Astrocyte (in vitro differentiated cells and primary cell): ENCODE data around the gene EOGT.

Source experiments
- EZH2 ChIP-seq: IDR thresholded peaks from 2 replicates; pipeline ENCODE4 v1.6.1; 2012; ENCODE audit warnings: mild to moderate bottlenecking, low read length, inconsistent platforms; ENCODE audit not compliant: insufficient read depth
- TF ChIP-seq, protein P1 (sequence below): IDR thresholded peaks from 2 replicates; pipeline ENCODE4 v1.5.1; 2011; ENCODE audit warnings: low read depth, mild to moderate bottlenecking, inconsistent platforms, low read length, moderate library complexity; ENCODE audit not compliant: insufficient read depth

DNA sequence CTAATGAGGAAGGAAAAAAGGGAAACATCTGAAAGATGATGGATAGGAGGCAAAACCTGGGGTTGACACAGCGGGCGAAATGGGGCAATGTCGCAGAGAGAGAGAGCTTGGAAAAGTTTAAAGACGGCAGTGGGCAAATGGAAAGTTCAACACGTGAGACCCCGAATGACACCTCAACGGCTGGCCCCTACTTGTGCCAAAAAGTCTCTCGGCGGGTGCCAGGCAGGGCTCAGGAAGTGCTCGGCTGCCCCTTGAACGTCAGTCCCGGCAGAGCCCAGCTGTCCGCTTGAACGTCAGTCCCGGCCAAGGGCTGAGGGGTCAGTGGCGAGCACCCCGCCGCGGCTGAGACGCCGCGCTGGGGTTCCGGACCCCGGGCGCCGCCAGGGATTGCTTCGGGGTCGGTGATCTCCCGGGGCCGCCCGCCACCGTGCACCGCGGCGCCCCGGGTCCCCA, 658 bp downstream of the EOGT start:
- TF ChIP-seq, protein P1, sequence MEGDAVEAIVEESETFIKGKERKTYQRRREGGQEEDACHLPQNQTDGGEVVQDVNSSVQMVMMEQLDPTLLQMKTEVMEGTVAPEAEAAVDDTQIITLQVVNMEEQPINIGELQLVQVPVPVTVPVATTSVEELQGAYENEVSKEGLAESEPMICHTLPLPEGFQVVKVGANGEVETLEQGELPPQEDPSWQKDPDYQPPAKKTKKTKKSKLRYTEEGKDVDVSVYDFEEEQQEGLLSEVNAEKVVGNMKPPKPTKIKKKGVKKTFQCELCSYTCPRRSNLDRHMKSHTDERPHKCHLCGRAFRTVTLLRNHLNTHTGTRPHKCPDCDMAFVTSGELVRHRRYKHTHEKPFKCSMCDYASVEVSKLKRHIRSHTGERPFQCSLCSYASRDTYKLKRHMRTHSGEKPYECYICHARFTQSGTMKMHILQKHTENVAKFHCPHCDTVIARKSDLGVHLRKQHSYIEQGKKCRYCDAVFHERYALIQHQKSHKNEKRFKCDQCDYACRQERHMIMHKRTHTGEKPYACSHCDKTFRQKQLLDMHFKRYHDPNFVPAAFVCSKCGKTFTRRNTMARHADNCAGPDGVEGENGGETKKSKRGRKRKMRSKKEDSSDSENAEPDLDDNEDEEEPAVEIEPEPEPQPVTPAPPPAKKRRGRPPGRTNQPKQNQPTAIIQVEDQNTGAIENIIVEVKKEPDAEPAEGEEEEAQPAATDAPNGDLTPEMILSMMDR, result no peak
- TF ChIP-seq EZH2, result no peak
